H9 (cell line): ENCODE measurements around the gene UBFD1. TPM values are rescaled to one million over a fixed set of nuclear protein-coding genes. Genes with fewer than 3 reads are reported as not detected.

Experiments used
- DNase-seq: peaks from one replicate; pipeline ENCODE4 v3.0.0-alpha.2; 2017
- H2AFZ ChIP-seq: one replicate; pipeline ENCODE4 v1.6.1; 2013; ENCODE audit warnings: mild to moderate bottlenecking, low read length, control low read depth, moderate library complexity
- H2AK5ac ChIP-seq: 2 replicates; pipeline ENCODE4 v1.6.1; 2013; ENCODE audit warnings: low read length, control low read depth, mixed read lengths; ENCODE audit not compliant: insufficient read length
- H2BK120ac ChIP-seq: one replicate; pipeline ENCODE4 v1.6.1; 2013; ENCODE audit warnings: low read depth, mild to moderate bottlenecking, low read length, control low read depth, inconsistent platforms; ENCODE audit not compliant: poor library complexity, severe bottlenecking
- H2BK12ac ChIP-seq: 2 replicates; pipeline ENCODE4 v1.6.1; 2013; ENCODE audit warnings: low read length, control low read depth, mixed read lengths, low read depth; ENCODE audit not compliant: insufficient read length
- H2BK15ac ChIP-seq: 2 replicates; pipeline ENCODE4 v1.6.1; 2013; ENCODE audit warnings: low read depth, low read length, control low read depth
- H2BK20ac ChIP-seq: one replicate; pipeline ENCODE4 v1.6.1; 2013; ENCODE audit warnings: low read depth, mild to moderate bottlenecking, low read length, control low read depth, inconsistent platforms; ENCODE audit not compliant: poor library complexity, severe bottlenecking
- H2BK5ac ChIP-seq: 2 replicates; pipeline ENCODE4 v1.6.1; 2013; ENCODE audit warnings: low read length, control low read depth, mixed read lengths; ENCODE audit not compliant: insufficient read length
- H3K14ac ChIP-seq: 2 replicates; pipeline ENCODE4 v1.6.1; 2013; ENCODE audit warnings: low read length, control low read depth; ENCODE audit not compliant: insufficient read depth
- H3K18ac ChIP-seq: 2 replicates; pipeline ENCODE4 v1.6.1; 2013; ENCODE audit warnings: low read depth, mild to moderate bottlenecking, mixed read lengths, low read length, control low read depth; ENCODE audit not compliant: insufficient read length
- H3K23ac ChIP-seq: 2 replicates; pipeline ENCODE4 v1.6.1; 2013; ENCODE audit warnings: low read length, control low read depth, mixed read lengths, low read depth; ENCODE audit not compliant: insufficient read length
- H3K23me2 ChIP-seq: 2 replicates; pipeline ENCODE4 v1.6.1; 2013; ENCODE audit warnings: low read depth, mild to moderate bottlenecking, mixed read lengths, low read length, control low read depth; ENCODE audit not compliant: insufficient read length, poor library complexity, severe bottlenecking
- H3K27ac ChIP-seq: 2 replicates; pipeline ENCODE4 v1.5.1; 2013; ENCODE audit warnings: low read length, control low read depth, mixed read lengths, low read depth; ENCODE audit not compliant: insufficient read length
- H3K27me3 ChIP-seq: 2 replicates; pipeline ENCODE4 v1.6.1; 2013; ENCODE audit warnings: low read length, control low read depth, inconsistent platforms; ENCODE audit not compliant: insufficient read depth
- H3K4ac ChIP-seq: 2 replicates; pipeline ENCODE4 v1.6.1; 2013; ENCODE audit warnings: low read depth, mild to moderate bottlenecking, control low read depth, inconsistent platforms, low read length, moderate library complexity
- H3K4me1 ChIP-seq: 2 replicates; pipeline ENCODE4 v1.6.1; 2013; ENCODE audit warnings: low read length, control low read depth, inconsistent platforms; ENCODE audit not compliant: insufficient read depth
- H3K4me2 ChIP-seq: 2 replicates; pipeline ENCODE4 v1.6.1; 2013; ENCODE audit warnings: low read length, control low read depth, mixed read lengths; ENCODE audit not compliant: insufficient read length, insufficient read depth
- H3K56ac ChIP-seq: 2 replicates; pipeline ENCODE4 v1.6.1; 2013; ENCODE audit warnings: low read depth, mild to moderate bottlenecking, mixed read lengths, low read length, control low read depth; ENCODE audit not compliant: insufficient read length
- H3K79me1 ChIP-seq: 2 replicates; pipeline ENCODE4 v1.6.1; 2013; ENCODE audit warnings: low read depth, mild to moderate bottlenecking, moderate library complexity, low read length, control low read depth, inconsistent platforms; ENCODE audit not compliant: insufficient read depth, poor library complexity, severe bottlenecking
- H3K79me2 ChIP-seq: 2 replicates; pipeline ENCODE4 v1.6.1; 2013; ENCODE audit warnings: low read length, control low read depth, inconsistent platforms; ENCODE audit not compliant: insufficient read depth
- H3K9ac ChIP-seq: 2 replicates; pipeline ENCODE4 v1.6.1; 2013; ENCODE audit warnings: low read length, control low read depth, mixed read lengths; ENCODE audit not compliant: insufficient read length; ENCODE audit errors: extremely low read depth
- H3K9me3 ChIP-seq: one replicate; pipeline ENCODE4 v1.6.1; 2013; ENCODE audit warnings: low read depth, low read length, inconsistent platforms; ENCODE audit not compliant: control insufficient read depth
- H3T11ph ChIP-seq: one replicate; pipeline ENCODE4 v1.6.1; 2013; ENCODE audit warnings: mild to moderate bottlenecking, low read length, control low read depth, inconsistent platforms
- H4K20me1 ChIP-seq: one replicate; pipeline ENCODE4 v1.6.1; 2013; ENCODE audit not compliant: control insufficient read depth, insufficient read length, insufficient read depth
- H4K5ac ChIP-seq: 2 replicates; pipeline ENCODE4 v1.6.1; 2013; ENCODE audit warnings: low read depth, mild to moderate bottlenecking, mixed read lengths, low read length, control low read depth; ENCODE audit not compliant: insufficient read length
- H4K8ac ChIP-seq: replicated peaks from 2 replicates; pipeline ENCODE4 v1.6.1; 2013; ENCODE audit warnings: low read length, control low read depth, mixed read lengths, low read depth; ENCODE audit not compliant: insufficient read length
- H4K91ac ChIP-seq: 2 replicates; pipeline ENCODE4 v1.6.1; 2013; ENCODE audit warnings: low read depth, mild to moderate bottlenecking, moderate library complexity, mixed read lengths, low read length, control low read depth; ENCODE audit not compliant: insufficient read length
- H3K27ac Mint-ChIP-seq, 3 experiments: 2 replicates in 2 of 3; 3 replicates in 1 of 3; pipeline ENCODE4 v1.8.0; 2020 to 2021; ENCODE audit warnings: mixed read lengths in 3 of 3, mild to moderate bottlenecking in 1 of 3, moderate library complexity in 1 of 3
- H3K27me3 Mint-ChIP-seq: 2 replicates; pipeline ENCODE4 v1.8.0; 2021; ENCODE audit warnings: low read depth, mild to moderate bottlenecking, moderate library complexity, mixed read lengths
- H3K36me3 Mint-ChIP-seq, 3 experiments: 2 replicates in 2 of 3; 3 replicates in 1 of 3; pipeline ENCODE4 v1.8.0; 2020 to 2021; ENCODE audit warnings: low read depth in 3 of 3, mixed read lengths in 3 of 3; ENCODE audit not compliant: insufficient read depth in 1 of 3
- H3K4me1 Mint-ChIP-seq, 2 experiments: 2 replicates each; pipeline ENCODE4 v1.8.0; 2020; ENCODE audit warnings: mixed read lengths in 2 of 2
- H3K4me3 Mint-ChIP-seq, 2 experiments: 2 replicates in 1 of 2; 3 replicates in 1 of 2; pipeline ENCODE4 v1.8.0; 2020 to 2021; ENCODE audit warnings: mild to moderate bottlenecking in 2 of 2, mixed read lengths in 2 of 2, moderate library complexity in 1 of 2
- H3K9me3 Mint-ChIP-seq, 2 experiments: 2 replicates in 1 of 2; 3 replicates in 1 of 2; pipeline ENCODE4 v1.8.0; 2020; ENCODE audit warnings: mild to moderate bottlenecking in 2 of 2, mixed read lengths in 2 of 2, moderate library complexity in 1 of 2
- CTCF ChIP-seq: fragments of 200-600 bp; sonication (generic); conservative IDR thresholded peaks from 3 replicates; pipeline ENCODE4 v1.8.0; 2021; ENCODE audit warnings: antibody characterized with exemption, mild to moderate bottlenecking
- WGBS: extraction: QIAGEN DNeasy Blood & Tissue Kit; methylation state at CpG from one replicate; pipeline ENCODE4 v1.1.7; 2013; ENCODE audit warnings: missing lambda C conversion rate, low lambda C conversion rate, mixed read lengths; ENCODE audit not compliant: insufficient read length; ENCODE audit errors: extremely low coverage; 5-methylcytosine and 5-hydroxymethylcytosine counted together
- total RNA-seq: library from RNA; stranded (reverse); gene quantifications from 2 replicates; pipeline ENCODE4 v1.2.1, GENCODE V29; 2021

The UBFD1 gene
- total RNA-seq, 1 experiment from 2014 or later: 107 TPM

- no peak overlapping the region for H4K8ac ChIP-seq
- H3K23me2 ChIP-seq: peaks cover 6% of the 10 kb centered on the region
- peaks cover 8 to 9% of the 10 kb centered on the region in 2 experiments; a peak in 3 of 4 replicates for H3K4me1 Mint-ChIP-seq
- no peak overlapping the region for H3K56ac ChIP-seq
- no CpG with 5 or more reads among the region's 60 CpGs for WGBS
- H3K4ac ChIP-seq: no peak overlapping the region
- no peaks in the 10 kb centered on the region for H3K9me3 Mint-ChIP-seq
- no peak overlapping the region for H3T11ph ChIP-seq
- DNase-seq: peak; percentile 42
- H3K9me3 ChIP-seq: no peaks in the 10 kb centered on the region
- H2BK120ac ChIP-seq: no peak overlapping the region
- peak overlapping the region; percentile 75 for H4K5ac ChIP-seq
- H3K23ac ChIP-seq: no peak overlapping the region
- H2AFZ ChIP-seq: no peak overlapping the region
- no peak for TF ChIP-seq CTCF
- H3K4me3 Mint-ChIP-seq: peak overlapping the region; percentile 87 to 92
- peak overlapping the region; percentile 96 for H3K9ac ChIP-seq
- H3K27me3 Mint-ChIP-seq: no peaks in the 10 kb centered on the region
- H3K14ac ChIP-seq: peak overlapping the region; percentile 80
- H2BK20ac ChIP-seq: no peak overlapping the region
- peaks cover 10% of the 10 kb centered on the region; the same call in 1 of the 2 replicates for H3K79me2 ChIP-seq
- no peak overlapping the region for H2BK12ac ChIP-seq
- H3K4me2 ChIP-seq: peak overlapping the region; percentile 100
- no peak overlapping the region for H3K27ac ChIP-seq
- H3K79me1 ChIP-seq: no peaks in the 10 kb centered on the region
- H3K27me3 ChIP-seq: no peaks in the 10 kb centered on the region
- H2BK15ac ChIP-seq: no peak overlapping the region
- H3K4me1 ChIP-seq: no peaks in the 10 kb centered on the region; the same call in 1 of the 2 replicates
- peaks cover 24 to 59% (median 41%) of the 10 kb centered on the region in 3 experiments for H3K36me3 Mint-ChIP-seq
- peak overlapping the region in 2 of 3 experiments; percentile 40 to 73; a peak in 3 of 7 replicates for H3K27ac Mint-ChIP-seq
- H2AK5ac ChIP-seq: no peak overlapping the region
- peak overlapping the region; percentile 80 for H3K18ac ChIP-seq
- H2BK5ac ChIP-seq: no peak overlapping the region
- H4K91ac ChIP-seq: no peak overlapping the region
- H4K20me1 ChIP-seq: no peaks in the 10 kb centered on the region
Measured at GRCh38 chr16:23557779-23558702, 514 bp downstream of the UBFD1 start.
